Calu3 (cell line): Measurements from ENCODE around the gene TPP2. TPM values are rescaled to one million over a fixed set of nuclear protein-coding genes. Genes with fewer than 3 reads are reported as not detected.

Experiments used
- BruUV-seq: library from RNA; stranded (reverse); fragments of 400-500 nt; replicated peaks from 2 replicates; lab custom pipeline; 2021; lab: Mats Ljungman, UMichigan
- CTCF ChIA-PET: fragments of 300-600 bp; sonication (Branson Sonifier 250); formaldehyde crosslinking; loops from one replicate; lab custom pipeline; 2022; ENCODE audit warnings: antibody characterized with exemption; lab: Charles Lee
- DNase-seq: peaks from one replicate; pipeline ENCODE4 v3.0.0; 2022
- H3K27ac Mint-ChIP-seq: one replicate; pipeline ENCODE4 v1.8.0; 2022; ENCODE audit warnings: mixed read lengths; ENCODE audit not compliant: unreplicated experiment
- H3K27me3 Mint-ChIP-seq: one replicate; pipeline ENCODE4 v1.8.0; 2022; ENCODE audit warnings: mixed read lengths; ENCODE audit not compliant: unreplicated experiment
- H3K36me3 Mint-ChIP-seq: one replicate; pipeline ENCODE4 v1.8.0; 2022; ENCODE audit warnings: mild to moderate bottlenecking, moderate library complexity, mixed read lengths; ENCODE audit not compliant: insufficient read depth, unreplicated experiment
- H3K4me1 Mint-ChIP-seq: one replicate; pipeline ENCODE4 v1.8.0; 2022; ENCODE audit warnings: mild to moderate bottlenecking, low read depth, mixed read lengths; ENCODE audit not compliant: unreplicated experiment
- H3K4me3 Mint-ChIP-seq: one replicate; pipeline ENCODE4 v1.8.0; 2022; ENCODE audit warnings: mild to moderate bottlenecking, low read depth, moderate library complexity, mixed read lengths; ENCODE audit not compliant: unreplicated experiment
- H3K9me3 Mint-ChIP-seq: one replicate; pipeline ENCODE4 v1.8.0; 2022; ENCODE audit warnings: low read depth, mixed read lengths; ENCODE audit not compliant: unreplicated experiment
- CTCF ChIP-seq: fragments of 200-600 bp; IDR thresholded peaks from one replicate; pipeline ENCODE4 v1.8.0; 2022; ENCODE audit warnings: antibody characterized with exemption; ENCODE audit not compliant: unreplicated experiment
- intact Hi-C: fragments of 100-400 bp; cut with micrococcal nuclease; formaldehyde crosslinking; loops from one replicate; pipeline ENCODE4 v1.10.0; 2022; ENCODE audit not compliant: unreplicated experiment
- total RNA-seq: library from RNA; stranded (reverse); gene quantifications from 2 replicates; pipeline ENCODE4 v1.2.3, GENCODE V29; 2022

TPP2 gene
- total RNA-seq, 1 experiment from 2014 or later = 17.3 TPM

- H3K27me3 Mint-ChIP-seq = no peaks in the 10 kb centered on the region
- intact Hi-C loops = no loop called here
- no peak overlapping the region for H3K4me3 Mint-ChIP-seq
- CTCF ChIA-PET = no interaction called here
- DNase-seq = no peak
- peaks cover 10% of the 10 kb centered on the region for H3K36me3 Mint-ChIP-seq
- no peak overlapping the region for H3K27ac Mint-ChIP-seq
- no peaks in the 10 kb centered on the region for H3K4me1 Mint-ChIP-seq
- H3K9me3 Mint-ChIP-seq = no peaks in the 10 kb centered on the region
- no TSS peak for BruUV-seq
- TF ChIP-seq CTCF = no peak
These were observed 82.8 kb downstream of the TPP2 start for GRCh38 chr13:102679449-102680132.

GRCh38 chr13:102680133-102680717 is 83.4 kb downstream of the TPP2 start:
- intact Hi-C loops = no loop called here
- no TSS peak for BruUV-seq
- CTCF ChIA-PET = no interaction called here
- Mint-ChIP-seq H3K4me3 (no peak overlapping the region), H3K27me3 (no peaks in the 10 kb centered on the region), H3K4me1 (no peaks in the 10 kb centered on the region), H3K9me3 (no peaks in the 10 kb centered on the region), H3K27ac (no peak overlapping the region), H3K36me3 (peaks cover 10% of the 10 kb centered on the region)
- TF ChIP-seq CTCF = no peak
- no peak for DNase-seq

GRCh38 chr13:102680842-102681740 is 84.3 kb downstream of the TPP2 start:
- H3K4me3 Mint-ChIP-seq = no peak overlapping the region
- intact Hi-C loops = no loop called here
- CTCF ChIA-PET = no interaction called here
- no peaks in the 10 kb centered on the region for H3K9me3 Mint-ChIP-seq
- peaks cover 10% of the 10 kb centered on the region for H3K36me3 Mint-ChIP-seq
- H3K4me1 Mint-ChIP-seq = no peaks in the 10 kb centered on the region
- no peak for TF ChIP-seq CTCF
- H3K27ac Mint-ChIP-seq = no peak overlapping the region
- no peaks in the 10 kb centered on the region for H3K27me3 Mint-ChIP-seq
- BruUV-seq = no TSS peak
- no peak for DNase-seq

GRCh38 chr13:102682211-102682610 is 85.4 kb downstream of the TPP2 start:
- Mint-ChIP-seq H3K4me1 (no peaks in the 10 kb centered on the region), H3K27ac (no peak overlapping the region), H3K4me3 (no peak overlapping the region), H3K9me3 (no peaks in the 10 kb centered on the region), H3K27me3 (no peaks in the 10 kb centered on the region), H3K36me3 (peaks cover 8% of the 10 kb centered on the region)
- DNase-seq = no peak
- TF ChIP-seq CTCF = no peak
- intact Hi-C loops = no loop called here
- CTCF ChIA-PET = interaction anchor here (0.6 kb wide), 1 partner anchor 145 kb away, joined by 3 read pairs; no protein-coding TSS in a partner anchor
- BruUV-seq = no TSS peak
